GM12878 (cell line): ENCODE measurements around the gene TDRD5. TPM values are rescaled to one million over a fixed set of nuclear protein-coding genes. Genes with fewer than 3 reads are reported as not detected.

Source experiments
- ATAC-seq: fragments of 200-7000 bp; cut with Tn5 transposase; 3 replicates; pipeline ENCODE4 v1.9.1; 2020; ENCODE audit warnings: mild to moderate bottlenecking, moderate library complexity
- BruUV-seq: library from RNA; stranded (reverse); fragments of 400-500 nt; replicated peaks from 2 replicates; lab custom pipeline; 2021; lab: Mats Ljungman, UMichigan
- CTCF ChIA-PET: fragments of 300-600 bp; sonication (Branson Sonifier 250); formaldehyde crosslinking; extraction: SDS; loops from one replicate; lab custom pipeline; 2021; ENCODE audit warnings: inconsistent platforms; lab: Yijun Ruan, JAX
- POLR2A ChIA-PET: fragments of 350-600 bp; formaldehyde crosslinking; extraction: SDS; loops from one replicate; lab custom pipeline; 2021; ENCODE audit warnings: inconsistent platforms; lab: Charles Lee
- RAD21 ChIA-PET: fragments of 300-600 bp; sonication (Branson Sonifier 250); formaldehyde crosslinking; loops from one replicate; lab custom pipeline; 2023; ENCODE audit warnings: antibody characterized with exemption; ENCODE audit not compliant: unreplicated experiment; lab: Charles Lee
- SMC1A ChIA-PET: fragments of 300-600 bp; sonication (Branson Sonifier 250); formaldehyde crosslinking; loops from one replicate; lab custom pipeline; 2023; ENCODE audit not compliant: unreplicated experiment, uncharacterized antibody; lab: Charles Lee
- DNase-seq: peaks from one replicate; pipeline ENCODE4 v3.0.0-alpha.2; 2011; ENCODE audit warnings: low read depth, low spot score
- FAIRE-seq: peaks from 3 replicates; lab custom pipeline; 2011; peaks lifted over from hg19 to GRCh38; lab: Jason Lieb, UNC
- H2AFZ ChIP-seq: 2 replicates; pipeline ENCODE4 v1.6.0; 2011; ENCODE audit warnings: low read depth, low read length, control low read depth; ENCODE audit not compliant: control insufficient read depth
- H3K27ac ChIP-seq: 2 replicates; pipeline ENCODE4 v1.5.1; 2011; ENCODE audit warnings: control low read depth; ENCODE audit not compliant: control insufficient read depth, insufficient read depth
- H3K27me3 ChIP-seq, 2 experiments: replicated peaks in 1 of 2; 2 replicates each; pipeline versions ENCODE4 v1.6.0 to v1.6.1; 2011; ENCODE audit warnings: low read length in 1 of 2; ENCODE audit not compliant: control insufficient read depth in 2 of 2, insufficient read depth in 2 of 2
- H3K36me3 ChIP-seq, 2 experiments: 2 replicates each; pipeline ENCODE4 v1.5.1; 2011; ENCODE audit warnings: low read length in 1 of 2; ENCODE audit not compliant: control insufficient read depth in 2 of 2, insufficient read depth in 2 of 2
- H3K4me1 ChIP-seq: 2 replicates; pipeline ENCODE4 v1.6.1; 2011; ENCODE audit warnings: mild to moderate bottlenecking, low read length, moderate library complexity, mixed read lengths; ENCODE audit not compliant: control insufficient read depth, insufficient read depth
- H3K4me2 ChIP-seq: 2 replicates; pipeline ENCODE4 v1.6.0; 2011; ENCODE audit warnings: control low read depth; ENCODE audit not compliant: control insufficient read depth, insufficient read depth
- H3K4me3 ChIP-seq: fragments of 200-600 bp; sonication (generic); 2 replicates; pipeline ENCODE4 v1.5.1; 2016
- H3K79me2 ChIP-seq: 2 replicates; pipeline ENCODE4 v1.6.0; 2011; ENCODE audit warnings: low read length; ENCODE audit not compliant: control insufficient read depth, insufficient read depth
- H3K9ac ChIP-seq: 2 replicates; pipeline ENCODE4 v1.8.0; 2011; ENCODE audit warnings: low read length, control low read depth, mixed read lengths; ENCODE audit not compliant: control insufficient read depth, insufficient read depth
- H3K9me3 ChIP-seq: replicated peaks from 3 replicates; pipeline ENCODE4 v1.5.1; 2011; ENCODE audit warnings: mild to moderate bottlenecking, low read length; ENCODE audit not compliant: control insufficient read depth, insufficient read depth
- H4K20me1 ChIP-seq: 2 replicates; pipeline ENCODE4 v1.6.0; 2011; ENCODE audit not compliant: control insufficient read depth, insufficient read depth
- CREM ChIP-seq: IDR thresholded peaks from 2 replicates; pipeline ENCODE4 v1.6.1; 2014; ENCODE audit warnings: antibody characterized with exemption, low read depth
- EP300 ChIP-seq, 2 experiments: fragments of 150-350 bp in 1 of 2; IDR thresholded peaks; 2 replicates each; pipeline ENCODE4 v1.6.1; 2011 to 2012; ENCODE audit warnings: low read depth in 2 of 2, low read length in 2 of 2, borderline replicate concordance in 1 of 2, improper control_type of control experiment in 1 of 2, inconsistent platforms in 1 of 2; ENCODE audit not compliant: control insufficient read depth in 1 of 2
- ESRRA ChIP-seq: IDR thresholded peaks from 2 replicates; pipeline ENCODE4 v1.6.1; 2012; ENCODE audit warnings: mild to moderate bottlenecking, low read length, improper control_type of control experiment
- JUNB ChIP-seq: IDR thresholded peaks from 2 replicates; pipeline ENCODE4 v1.6.1; 2016; ENCODE audit warnings: antibody characterized with exemption, mild to moderate bottlenecking
- MTA2 ChIP-seq: fragments of 450-650 bp; IDR thresholded peaks from 2 replicates; pipeline ENCODE4 v1.6.1; 2016; ENCODE audit warnings: low read depth, mild to moderate bottlenecking, moderate library complexity
- NFIC ChIP-seq: IDR thresholded peaks from 2 replicates; pipeline ENCODE4 v1.6.1; 2012; ENCODE audit warnings: low read depth, mild to moderate bottlenecking, inconsistent platforms, low read length, moderate library complexity
- RBBP5 ChIP-seq: fragments of 200-600 bp; sonication (generic); conservative IDR thresholded peaks from 2 replicates; pipeline ENCODE4 v1.6.1; 2016
- RELA ChIP-seq: fragments of 450-650 bp; IDR thresholded peaks from 2 replicates; pipeline ENCODE4 v1.8.0; 2014; ENCODE audit warnings: borderline replicate concordance; ENCODE audit not compliant: partially characterized antibody
- SPI1 ChIP-seq: IDR thresholded peaks from 2 replicates; pipeline ENCODE4 v1.6.1; 2011; ENCODE audit warnings: low read depth, mild to moderate bottlenecking, low read length, moderate library complexity, borderline replicate concordance; ENCODE audit not compliant: insufficient read depth
- TCF12 ChIP-seq: IDR thresholded peaks from 2 replicates; pipeline ENCODE4 v1.6.1; 2011; ENCODE audit warnings: low read depth, mild to moderate bottlenecking, low read length
- ZNF384 ChIP-seq: IDR thresholded peaks from 2 replicates; pipeline ENCODE4 v1.6.1; 2012; ENCODE audit warnings: low read depth, mild to moderate bottlenecking, low read length, improper control_type of control experiment, borderline replicate concordance
- WGBS: methylation state at CpG from one replicate; pipeline ENCODE4 v1.1.6; 2016; ENCODE audit warnings: low lambda C conversion rate; ENCODE audit not compliant: insufficient replicate concordance, insufficient coverage; ENCODE audit errors: missing lambda C conversion rate; 5-methylcytosine and 5-hydroxymethylcytosine counted together
- in situ Hi-C: fragments of 300-500 bp; cut with MboI; formaldehyde crosslinking; loops from 9 replicates; pipeline ENCODE4 v1.14.3; 2018; ENCODE audit warnings: mixed read lengths
- intact Hi-C: fragments of 100-400 bp; cut with micrococcal nuclease; formaldehyde crosslinking; loops from one replicate; pipeline ENCODE4 v1.14.2; 2022; ENCODE audit not compliant: unreplicated experiment
- polyA plus RNA-seq, 11 experiments: library from polyadenylated mRNA; depleted of rRNA in 4 of 11; unstranded in 6 of 11; stranded (reverse) in 5 of 11; fragments of >200 nt; fragmentation: Nextera tagmentation in 4 of 11; fragmentation: Illumina TruSeq in 1 of 11; extraction: Ambion mirVana in 4 of 11; extraction: Trizol in 1 of 11; gene quantifications; 1 replicate in 1 of 11; 2 replicates in 10 of 11; pipeline versions ENCODE4 v1.2.1 to v1.2.3, GENCODE V29; 2011 to 2016; ENCODE audit warnings: inconsistent platforms in 2 of 11, missing spikeins in 2 of 11, low read depth in 1 of 11
- total RNA-seq, 4 experiments: library from RNA; depleted of rRNA in 3 of 4; stranded (reverse); fragments of >200 nt in 3 of 4; fragmentation: Illumina TruSeq in 1 of 4; extraction: Trizol in 1 of 4; gene quantifications; 2 replicates each; pipeline versions ENCODE4 v1.2.1 to v1.2.3, GENCODE V29; 2013 to 2021
- TF ChIP-seq, protein P1 (sequence below): fragments of 450-650 bp; IDR thresholded peaks from 2 replicates; pipeline ENCODE4 v1.6.1; 2016; ENCODE audit warnings: mild to moderate bottlenecking, moderate library complexity, borderline replicate concordance
- TF ChIP-seq, protein P2 (sequence below): IDR thresholded peaks from 2 replicates; pipeline ENCODE4 v1.6.1; 2012; ENCODE audit warnings: low read length, inconsistent platforms
- TF ChIP-seq, protein P3 (sequence below): fragments of 450-650 bp; IDR thresholded peaks from 2 replicates; pipeline ENCODE4 v1.6.1; 2017; ENCODE audit warnings: low read depth, mild to moderate bottlenecking, moderate library complexity

TDRD5 gene
- total and polyA plus RNA-seq, 10 of the 15 experiments (the other 5 are each of a cell fraction or from before 2014, with no cell fraction given), result 0.01 TPM; not detected in 9

DNA sequence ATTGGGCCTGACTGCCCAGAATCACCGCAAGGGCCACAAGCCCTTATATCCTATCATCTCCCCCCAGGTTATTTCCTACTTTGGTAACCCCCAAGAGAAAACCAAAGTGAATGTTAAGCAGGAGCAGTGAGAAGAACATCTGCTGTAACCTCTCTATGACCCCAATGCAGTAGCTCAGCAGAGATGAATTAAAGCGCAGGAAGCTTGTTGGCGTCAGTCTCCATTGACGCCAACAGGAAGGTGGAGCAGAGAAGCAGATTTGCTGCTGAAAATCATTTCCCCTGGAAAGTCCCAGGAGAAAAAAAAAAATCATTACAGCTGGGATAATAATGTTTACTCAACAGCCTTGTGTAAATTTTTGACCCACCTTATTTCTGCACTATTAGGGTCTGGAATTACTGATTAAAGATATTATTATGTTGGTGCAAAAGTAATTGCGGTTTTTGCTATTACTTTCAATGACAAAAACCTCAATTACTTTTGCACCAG is 118.3 kb downstream of the TDRD5 start:
- no peak overlapping the region for H3K27ac ChIP-seq
- no TSS peak for BruUV-seq
- peaks cover 2% of the 10 kb centered on the region; the same call in 1 of the 3 replicates for H3K9me3 ChIP-seq
- intact Hi-C loops (loop anchor here (1.0 kb wide), 1 partner anchor 38 kb away; no protein-coding TSS in a partner anchor), in situ Hi-C loops (loop anchor here (5.0 kb wide), 1 partner anchor 467 kb away; no protein-coding TSS in a partner anchor)
- H4K20me1 ChIP-seq, result no peaks in the 10 kb centered on the region
- no peak overlapping the region for H3K9ac ChIP-seq
- DNase-seq (peak; percentile 30), ATAC-seq (peak; percentile 89), FAIRE-seq (peak; percentile 44)
- no peaks in the 10 kb centered on the region for H3K79me2 ChIP-seq
- no peaks in the 10 kb centered on the region for H3K4me1 ChIP-seq
- H3K27me3 ChIP-seq, result no peaks in the 10 kb centered on the region
- ChIA-PET SMC1A (interaction anchor here (0.8 to 3.7 kb wide), 12 partner anchors 9 to 156 kb away, joined by 3 to 62 read pairs (median 4); no protein-coding TSS in a partner anchor), RAD21 (interaction anchor here (1.0 to 12.6 kb wide), 4 partner anchors 19 to 469 kb away, joined by 4 to 474 read pairs (median 5); no protein-coding TSS in a partner anchor), POLR2A (interaction anchor here (1.1 to 1.5 kb wide), 2 partner anchors 102 to 105 kb away, joined by 3 to 8 read pairs; no protein-coding TSS in a partner anchor), CTCF (interaction anchor here (0.7 to 18.4 kb wide), 10 partner anchors 9 to 469 kb away, joined by 3 to 938 read pairs (median 4); no protein-coding TSS in a partner anchor)
- H3K36me3 ChIP-seq, result no peaks in the 10 kb centered on the region
- 34% methylated on average over 5 of the region's 5 CpGs for WGBS
- H2AFZ ChIP-seq, result no peak overlapping the region; the same call in 1 of the 2 replicates
- H3K4me3 ChIP-seq, result no peak overlapping the region
- 0 out of 2 replicates have a peak overlapping the region, but pooled peaks have one; percentile 5 for H3K4me2 ChIP-seq
- TF ChIP-seq RBBP5, result no peak
- peak; percentile 19 to 41; a peak in 2 of 4 replicates for TF ChIP-seq EP300 (IDR thresholded peaks at IDR 0.05; ENCODE audit: borderline replicate concordance in 1 of 2, control insufficient read depth in 1 of 2, low read depth in 2 of 2, low read length in 2 of 2)
- TF ChIP-seq, protein P1, sequence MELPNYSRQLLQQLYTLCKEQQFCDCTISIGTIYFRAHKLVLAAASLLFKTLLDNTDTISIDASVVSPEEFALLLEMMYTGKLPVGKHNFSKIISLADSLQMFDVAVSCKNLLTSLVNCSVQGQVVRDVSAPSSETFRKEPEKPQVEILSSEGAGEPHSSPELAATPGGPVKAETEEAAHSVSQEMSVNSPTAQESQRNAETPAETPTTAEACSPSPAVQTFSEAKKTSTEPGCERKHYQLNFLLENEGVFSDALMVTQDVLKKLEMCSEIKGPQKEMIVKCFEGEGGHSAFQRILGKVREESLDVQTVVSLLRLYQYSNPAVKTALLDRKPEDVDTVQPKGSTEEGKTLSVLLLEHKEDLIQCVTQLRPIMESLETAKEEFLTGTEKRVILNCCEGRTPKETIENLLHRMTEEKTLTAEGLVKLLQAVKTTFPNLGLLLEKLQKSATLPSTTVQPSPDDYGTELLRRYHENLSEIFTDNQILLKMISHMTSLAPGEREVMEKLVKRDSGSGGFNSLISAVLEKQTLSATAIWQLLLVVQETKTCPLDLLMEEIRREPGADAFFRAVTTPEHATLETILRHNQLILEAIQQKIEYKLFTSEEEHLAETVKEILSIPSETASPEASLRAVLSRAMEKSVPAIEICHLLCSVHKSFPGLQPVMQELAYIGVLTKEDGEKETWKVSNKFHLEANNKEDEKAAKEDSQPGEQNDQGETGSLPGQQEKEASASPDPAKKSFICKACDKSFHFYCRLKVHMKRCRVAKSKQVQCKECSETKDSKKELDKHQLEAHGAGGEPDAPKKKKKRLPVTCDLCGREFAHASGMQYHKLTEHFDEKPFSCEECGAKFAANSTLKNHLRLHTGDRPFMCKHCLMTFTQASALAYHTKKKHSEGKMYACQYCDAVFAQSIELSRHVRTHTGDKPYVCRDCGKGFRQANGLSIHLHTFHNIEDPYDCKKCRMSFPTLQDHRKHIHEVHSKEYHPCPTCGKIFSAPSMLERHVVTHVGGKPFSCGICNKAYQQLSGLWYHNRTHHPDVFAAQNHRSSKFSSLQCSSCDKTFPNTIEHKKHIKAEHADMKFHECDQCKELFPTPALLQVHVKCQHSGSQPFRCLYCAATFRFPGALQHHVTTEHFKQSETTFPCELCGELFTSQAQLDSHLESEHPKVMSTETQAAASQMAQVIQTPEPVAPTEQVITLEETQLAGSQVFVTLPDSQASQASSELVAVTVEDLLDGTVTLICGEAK, result peak; percentile 69
- TF ChIP-seq RELA, result peak; percentile 73
- peak; percentile 52; the same call in 1 of the 2 replicates for TF ChIP-seq MTA2
- TF ChIP-seq, protein P2, sequence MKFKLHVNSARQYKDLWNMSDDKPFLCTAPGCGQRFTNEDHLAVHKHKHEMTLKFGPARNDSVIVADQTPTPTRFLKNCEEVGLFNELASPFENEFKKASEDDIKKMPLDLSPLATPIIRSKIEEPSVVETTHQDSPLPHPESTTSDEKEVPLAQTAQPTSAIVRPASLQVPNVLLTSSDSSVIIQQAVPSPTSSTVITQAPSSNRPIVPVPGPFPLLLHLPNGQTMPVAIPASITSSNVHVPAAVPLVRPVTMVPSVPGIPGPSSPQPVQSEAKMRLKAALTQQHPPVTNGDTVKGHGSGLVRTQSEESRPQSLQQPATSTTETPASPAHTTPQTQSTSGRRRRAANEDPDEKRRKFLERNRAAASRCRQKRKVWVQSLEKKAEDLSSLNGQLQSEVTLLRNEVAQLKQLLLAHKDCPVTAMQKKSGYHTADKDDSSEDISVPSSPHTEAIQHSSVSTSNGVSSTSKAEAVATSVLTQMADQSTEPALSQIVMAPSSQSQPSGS, result 0 out of 2 replicates have a peak, but pooled peaks have one; percentile 27
- no peak for TF ChIP-seq SPI1
- TF ChIP-seq JUNB, result 0 out of 2 replicates have a peak, but pooled peaks have one; percentile 11
- TF ChIP-seq ESRRA, result no peak
- peak; percentile 56; the same call in 1 of the 2 replicates for TF ChIP-seq ZNF384
- TF ChIP-seq, protein P3, sequence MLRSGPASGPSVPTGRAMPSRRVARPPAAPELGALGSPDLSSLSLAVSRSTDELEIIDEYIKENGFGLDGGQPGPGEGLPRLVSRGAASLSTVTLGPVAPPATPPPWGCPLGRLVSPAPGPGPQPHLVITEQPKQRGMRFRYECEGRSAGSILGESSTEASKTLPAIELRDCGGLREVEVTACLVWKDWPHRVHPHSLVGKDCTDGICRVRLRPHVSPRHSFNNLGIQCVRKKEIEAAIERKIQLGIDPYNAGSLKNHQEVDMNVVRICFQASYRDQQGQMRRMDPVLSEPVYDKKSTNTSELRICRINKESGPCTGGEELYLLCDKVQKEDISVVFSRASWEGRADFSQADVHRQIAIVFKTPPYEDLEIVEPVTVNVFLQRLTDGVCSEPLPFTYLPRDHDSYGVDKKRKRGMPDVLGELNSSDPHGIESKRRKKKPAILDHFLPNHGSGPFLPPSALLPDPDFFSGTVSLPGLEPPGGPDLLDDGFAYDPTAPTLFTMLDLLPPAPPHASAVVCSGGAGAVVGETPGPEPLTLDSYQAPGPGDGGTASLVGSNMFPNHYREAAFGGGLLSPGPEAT, result peak; percentile 77; the same call in 1 of the 2 replicates
- TF ChIP-seq TCF12, result peak; percentile 66; the same call in 1 of the 2 replicates
- TF ChIP-seq NFIC, result peak; percentile 66
- peak; percentile 51; the same call in 1 of the 2 replicates for TF ChIP-seq CREM
